Body of pancreas (tissue), 4 donors: ENCODE data around the gene KCNH1.

Source experiments
- POLR2A ChIP-seq, 3 donors: fragments of 450-650 bp; IDR thresholded peaks; one replicate each; pipeline ENCODE4 v1.6.1; 2016; ENCODE audit warnings: antibody characterized with exemption in 3 of 3, mild to moderate bottlenecking in 2 of 3
- TF ChIP-seq, protein P1 (sequence below), 7 experiments: fragments of 450-650 bp in 4 of 7; fragments of 200-600 bp in 3 of 7; sonication (generic) in 3 of 7; IDR thresholded peaks; one replicate each; pipeline ENCODE4 v1.5.1; 2016 to 2019; ENCODE audit warnings: antibody characterized with exemption in 7 of 7

DNA sequence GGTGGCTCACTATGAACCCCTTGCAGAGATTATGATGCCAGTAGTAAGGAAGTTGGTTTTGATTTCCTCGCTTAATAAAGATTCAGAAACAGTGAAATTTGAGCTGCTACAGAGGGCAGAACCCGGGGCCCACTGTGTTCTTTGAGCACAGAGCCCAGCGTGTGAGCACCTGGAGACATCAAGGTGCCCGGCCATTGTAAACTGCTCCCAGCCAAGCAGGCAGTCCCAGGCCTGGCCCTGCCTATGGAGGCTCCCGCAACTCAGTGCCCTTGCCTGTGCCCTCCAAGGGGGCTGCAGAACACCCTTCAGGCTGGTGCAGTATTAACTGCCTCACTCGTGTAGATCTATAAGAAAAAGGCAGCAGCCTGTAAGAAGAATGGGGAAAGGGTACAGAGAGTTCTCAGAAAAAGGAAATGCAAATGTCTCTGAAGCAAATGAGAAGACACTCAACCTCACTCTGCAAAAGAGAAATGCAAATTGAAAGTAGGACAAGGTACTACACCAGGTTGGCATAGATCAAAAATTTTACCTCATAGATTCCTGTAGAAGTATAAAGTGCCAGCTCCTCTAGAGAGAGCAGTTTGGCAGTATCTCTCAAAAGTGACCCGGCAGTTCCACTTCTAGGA, 481.5 kb downstream of the KCNH1 start:
- no peak for TF ChIP-seq POLR2A (IDR thresholded peaks at IDR 0.05)
- TF ChIP-seq, protein P1, sequence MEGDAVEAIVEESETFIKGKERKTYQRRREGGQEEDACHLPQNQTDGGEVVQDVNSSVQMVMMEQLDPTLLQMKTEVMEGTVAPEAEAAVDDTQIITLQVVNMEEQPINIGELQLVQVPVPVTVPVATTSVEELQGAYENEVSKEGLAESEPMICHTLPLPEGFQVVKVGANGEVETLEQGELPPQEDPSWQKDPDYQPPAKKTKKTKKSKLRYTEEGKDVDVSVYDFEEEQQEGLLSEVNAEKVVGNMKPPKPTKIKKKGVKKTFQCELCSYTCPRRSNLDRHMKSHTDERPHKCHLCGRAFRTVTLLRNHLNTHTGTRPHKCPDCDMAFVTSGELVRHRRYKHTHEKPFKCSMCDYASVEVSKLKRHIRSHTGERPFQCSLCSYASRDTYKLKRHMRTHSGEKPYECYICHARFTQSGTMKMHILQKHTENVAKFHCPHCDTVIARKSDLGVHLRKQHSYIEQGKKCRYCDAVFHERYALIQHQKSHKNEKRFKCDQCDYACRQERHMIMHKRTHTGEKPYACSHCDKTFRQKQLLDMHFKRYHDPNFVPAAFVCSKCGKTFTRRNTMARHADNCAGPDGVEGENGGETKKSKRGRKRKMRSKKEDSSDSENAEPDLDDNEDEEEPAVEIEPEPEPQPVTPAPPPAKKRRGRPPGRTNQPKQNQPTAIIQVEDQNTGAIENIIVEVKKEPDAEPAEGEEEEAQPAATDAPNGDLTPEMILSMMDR (IDR thresholded peaks at IDR 0.05), result no peak
